A549 (cell line): Measurements from ENCODE around the gene SLC35A5.

Experiments used
- CTCF ChIP-seq: fragments of >200 bp; sonication (Bioruptor Twin); formaldehyde crosslinking; IDR thresholded peaks from 3 replicates; pipeline ENCODE4 v1.5.1; 2016
- TP53 ChIP-seq: fragments of 250-450 bp; sonication (Bioruptor Pico); IDR thresholded peaks from 2 replicates; pipeline ENCODE4 v1.5.0; 2021; ENCODE audit warnings: mild to moderate bottlenecking, moderate library complexity

- TF ChIP-seq CTCF (no peak), TP53 (no peak)
These were observed 6.2 kb upstream of the SLC35A5 start for GRCh38 chr3:112555535-112556170.
